ENCODE measurements around the gene ANO6. TPM values are rescaled to one million over a fixed set of nuclear protein-coding genes. Genes with fewer than 3 reads are reported as not detected.

The ANO6 gene
- total RNA-seq (2022; extraction: Qiagen RNA extraction; ENCODE audit: low read depth), result 38.8 to 69.8 TPM (median 66.1 TPM) in 5 replicates

GRCh38 chr12:45215419-45216229 lies at the start of gene ANO6:
Gene ANO6, plus strand, starts transcription at chr12:45216095. Its CDS starts 227 bp downstream, at chr12:45216322.

Other genes with a start within 250 kb of the ANO6 start
- gene DBX2, start 165.0 kb upstream of the ANO6 start, total RNA-seq (2022; extraction: Qiagen RNA extraction; ENCODE audit: low read depth), result not detected in 5 replicates